Right lobe of liver (tissue), 6 donors: ENCODE results near the gene KMT5C. TPM values are rescaled to one million over a fixed set of nuclear protein-coding genes. Genes with fewer than 3 reads are reported as not detected.
A peak's percentile ranks its signal among the peaks of the same experiment; 100 is the strongest.

Source experiments
- ATAC-seq, 4 donors: fragments of 200-7000 bp; cut with Tn5 transposase; one replicate each; pipeline ENCODE4 v1.9.1; 2020; ENCODE audit warnings: mild to moderate bottlenecking in 4 of 4, moderate library complexity in 4 of 4
- DNase-seq, 3 donors: peaks; one replicate each; pipeline ENCODE4 v3.0.0-alpha.2; 2020
- H3K27ac ChIP-seq, 3 donors: fragments of 200-600 bp; one replicate each; pipeline ENCODE4 v1.8.0; 2022
- H3K27me3 ChIP-seq, 2 donors: fragments of 200-600 bp; one replicate each; pipeline ENCODE4 v1.8.0; 2022
- H3K36me3 ChIP-seq, 4 donors: fragments of 200-600 bp; sonication (generic) in 1 of 4; one replicate each; pipeline versions ENCODE4 v1.5.1 to v1.8.0; 2017 to 2022; ENCODE audit warnings: control low read depth in 1 of 4
- H3K4me1 ChIP-seq, 4 donors: fragments of 200-600 bp; sonication (generic) in 1 of 4; one replicate each; pipeline versions ENCODE4 v1.5.1 to v1.8.0; 2017 to 2022; ENCODE audit warnings: control low read depth in 1 of 4
- H3K4me3 ChIP-seq, 3 donors: fragments of 200-600 bp; one replicate each; pipeline ENCODE4 v1.8.0; 2022
- H3K9me3 ChIP-seq, 4 donors: fragments of 200-600 bp; sonication (generic) in 1 of 4; one replicate each; pipeline versions ENCODE4 v1.5.1 to v1.8.0; 2017 to 2022; ENCODE audit warnings: control low read depth in 1 of 4
- CTCF ChIP-seq, 4 donors: fragments of 200-600 bp in 3 of 4; fragments of 450-650 bp in 1 of 4; IDR thresholded peaks; one replicate each; pipeline versions ENCODE4 v1.5.1 to v1.8.0; 2016 to 2022; ENCODE audit warnings: antibody characterized with exemption in 4 of 4, mild to moderate bottlenecking in 2 of 4
- POLR2A ChIP-seq: fragments of 450-650 bp; IDR thresholded peaks from one replicate; pipeline ENCODE4 v1.6.1; 2017; ENCODE audit warnings: antibody characterized with exemption, mild to moderate bottlenecking
- WGBS: methylation state at CpG from one replicate; pipeline ENCODE4 v1.1.6; 2018; ENCODE audit warnings: low coverage, low lambda C conversion rate; ENCODE audit not compliant: insufficient coverage; ENCODE audit errors: missing lambda C conversion rate; 5-methylcytosine and 5-hydroxymethylcytosine counted together
- intact Hi-C, 2 donors: fragments of 100-400 bp; cut with DNase I; formaldehyde crosslinking; loops; one replicate each; pipeline versions ENCODE4 v1.11.2 to v1.14.1; 2022
- total RNA-seq, 6 experiments: library from RNA; depleted of rRNA in 2 of 6; stranded (reverse); fragments of >200 nt in 2 of 6; fragmentation: NEBNext Ultra II Directional in 3 of 6; extraction: Animal tissue kit (Norgen Biotek cat#: 25700) in 3 of 6; gene quantifications; one replicate each; pipeline versions ENCODE4 v1.1.0 to v1.2.4, GENCODE V29; 2016 to 2023
- donor health status: DM: no; HTN: yes; CAD: no.
- donor health status: DM: no; HTN: no; CAD: no.
- donor health status: DM: no; HTN: no; CAD: no.
- donor health status: DM: no; HTN: yes; CAD: no.
- donor health status: DM: no; HTN: yes; CAD: no.

The KMT5C gene
- total RNA-seq, 6 experiments from 2014 or later, result 2.3 to 5.3 (median 3.7) TPM

- TF ChIP-seq POLR2A, result no peak
- no peak for TF ChIP-seq CTCF (IDR thresholded peaks at IDR 0.05)
- no peaks in the 10 kb centered on the region for H3K36me3 ChIP-seq
- no peaks in the 10 kb centered on the region for H3K4me1 ChIP-seq
- peaks cover 0 to 15% of the 10 kb centered on the region in 2 donors for H3K27me3 ChIP-seq
- 0% methylated on average over 8 of the region's 54 CpGs for WGBS
- no peak overlapping the region for H3K4me3 ChIP-seq
- DNase-seq, result no peak
- ATAC-seq, result peak; percentile 6 to 55 (median 29)
- H3K27ac ChIP-seq, result no peak overlapping the region
- intact Hi-C loops, result no loop called here
- no peaks in the 10 kb centered on the region for H3K9me3 ChIP-seq
Observed at GRCh38 chr19:55368701-55369563, 29.3 kb downstream of the KMT5C start.

- 4% methylated on average over 26 of the region's 59 CpGs for WGBS
- no peaks in the 10 kb centered on the region for H3K36me3 ChIP-seq
- no peak overlapping the region for H3K4me3 ChIP-seq
- intact Hi-C loops, result loop anchor here in 1 of 2 donors (10.0 kb wide), 1 partner anchor 75 kb away; no protein-coding TSS in a partner anchor
- no peaks in the 10 kb centered on the region for H3K9me3 ChIP-seq
- ATAC-seq, result peak in 1 of 4 donors; percentile 6
- TF ChIP-seq POLR2A, result no peak
- TF ChIP-seq CTCF (IDR thresholded peaks at IDR 0.05), result no peak
- peaks cover 0 to 15% of the 10 kb centered on the region in 2 donors for H3K27me3 ChIP-seq
- no peak for DNase-seq
- H3K27ac ChIP-seq, result no peak overlapping the region
- H3K4me1 ChIP-seq, result no peaks in the 10 kb centered on the region
Observed at GRCh38 chr19:55369653-55370304, 30.1 kb downstream of the KMT5C start.

DNA sequence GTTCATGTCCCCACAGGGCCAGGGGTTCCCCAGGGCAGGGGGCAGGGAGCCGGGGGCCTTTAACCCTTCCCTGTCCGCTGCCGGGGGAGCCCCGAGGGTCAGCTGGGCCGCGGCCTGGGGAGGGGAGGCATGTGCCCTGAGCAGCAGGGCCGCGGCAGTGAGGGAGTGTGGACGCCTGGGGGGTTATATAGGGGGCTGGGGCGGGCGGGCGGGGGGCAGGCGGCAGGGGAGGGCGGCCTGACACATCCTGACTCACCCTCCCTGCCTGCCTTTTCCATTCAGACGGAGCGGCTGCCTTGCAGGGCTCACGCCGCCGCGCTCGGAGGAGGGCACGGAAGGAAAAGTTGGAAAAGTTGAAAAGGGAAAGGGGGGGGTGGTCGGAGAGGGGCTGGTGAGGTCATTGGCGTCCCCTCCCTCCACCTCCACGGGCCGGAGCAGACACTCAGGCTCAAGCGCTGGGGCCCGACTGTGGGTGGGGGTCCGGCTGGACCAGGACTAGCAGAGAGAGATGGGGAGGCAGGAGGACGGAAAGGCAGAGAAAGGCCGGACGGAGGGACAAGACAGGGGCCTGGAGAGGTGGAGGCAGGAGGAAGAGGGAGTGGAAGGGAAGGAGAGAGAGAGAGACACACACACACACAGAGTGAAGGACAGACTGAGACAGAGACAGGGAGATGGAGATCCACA is 30.8 kb downstream of the KMT5C start, which contains the start of gene IL11:
Gene IL11 (minus strand): TSS at position 159 of the 684 bp plus-strand sequence. CDS start 153 bp downstream, at position 6.
- no peaks in the 10 kb centered on the region for H3K36me3 ChIP-seq
- no peaks in the 10 kb centered on the region for H3K4me1 ChIP-seq
- peaks cover 0 to 17% of the 10 kb centered on the region in 2 donors for H3K27me3 ChIP-seq
- intact Hi-C loops, result loop anchor here in 1 of 2 donors (10.0 kb wide), 1 partner anchor 76 kb away; no protein-coding TSS in a partner anchor
- WGBS, result 5% methylated on average over 29 of the region's 32 CpGs
- H3K9me3 ChIP-seq, result no peaks in the 10 kb centered on the region
- H3K27ac ChIP-seq, result no peak within 1 kb of the TSS
- no peak for DNase-seq
- TF ChIP-seq CTCF (IDR thresholded peaks at IDR 0.05), result no peak
- TF ChIP-seq POLR2A, result no peak
- ATAC-seq, result no peak
- no peak within 1 kb of the TSS for H3K4me3 ChIP-seq

GRCh38 chr19:55372316-55373081 is 32.8 kb downstream of the KMT5C start:
- intact Hi-C loops, result loop anchor here in 1 of 2 donors (10.0 kb wide), 1 partner anchor 78 kb away; no protein-coding TSS in a partner anchor
- ATAC-seq (peak in 1 of 4 donors; percentile 3), DNase-seq (peak in 1 of 3 donors; percentile 19)
- no peaks in the 10 kb centered on the region for H3K4me1 ChIP-seq
- no peak overlapping the region for H3K27ac ChIP-seq
- 33% methylated on average over 11 of the region's 24 CpGs for WGBS
- no peak overlapping the region for H3K4me3 ChIP-seq
- TF ChIP-seq POLR2A, result no peak
- TF ChIP-seq CTCF (IDR thresholded peaks at IDR 0.05), result no peak
- peaks cover 0 to 23% of the 10 kb centered on the region in 2 donors for H3K27me3 ChIP-seq
- H3K36me3 ChIP-seq, result no peaks in the 10 kb centered on the region
- no peaks in the 10 kb centered on the region for H3K9me3 ChIP-seq
